ENCODE results near the gene TSPAN18. TPM values are rescaled to one million over a fixed set of nuclear protein-coding genes. Genes with fewer than 3 reads are reported as not detected.

TSPAN18 gene
- total and polyA plus RNA-seq, 10 of the 15 experiments (the other 5 are each of a cell fraction or from before 2014, with no cell fraction given): 0.02 to 0.77 (median 0.13) TPM; not detected in 1

DNA sequence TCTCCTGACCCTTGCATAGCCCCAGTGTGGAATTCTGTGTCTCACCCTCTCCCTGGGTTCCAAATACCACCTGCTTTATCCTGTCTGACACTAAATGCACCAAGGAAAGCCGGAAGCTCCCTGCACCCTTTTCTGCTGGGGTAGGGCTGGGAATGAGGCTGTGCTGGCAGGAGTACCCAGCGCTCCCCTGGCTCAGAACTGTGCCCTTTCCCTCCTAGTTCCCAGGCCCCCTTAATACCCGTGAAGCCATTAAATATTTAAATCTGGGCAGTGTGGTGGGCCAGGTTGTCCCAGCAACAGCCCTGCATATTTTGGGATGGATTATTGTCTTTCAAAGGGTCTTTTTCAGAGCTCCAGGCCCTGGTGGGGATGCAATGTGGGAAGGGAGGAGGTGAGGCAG, 160.9 kb downstream of the TSPAN18 start:
- DNase-seq (ENCODE audit: low read depth, low spot score): no peak
- no peaks in the 10 kb centered on the region for H3K79me2 ChIP-seq (ENCODE audit: control insufficient read depth, insufficient read depth, low read length)
- no peak overlapping the region for H3K27ac ChIP-seq (ENCODE audit: control insufficient read depth, insufficient read depth)
- no peak overlapping the region for H2AFZ ChIP-seq (ENCODE audit: control insufficient read depth, low read depth, low read length)
- in situ Hi-C loops (cut with MboI) (no loop called here), intact Hi-C loops (cut with micrococcal nuclease; ENCODE audit: unreplicated experiment) (no loop called here)
- H3K9me3 ChIP-seq (replicated peaks; ENCODE audit: control insufficient read depth, insufficient read depth, low read length): no peaks in the 10 kb centered on the region
- no peak overlapping the region for H3K4me2 ChIP-seq (ENCODE audit: control insufficient read depth, insufficient read depth)
- H3K9ac ChIP-seq (ENCODE audit: control insufficient read depth, insufficient read depth, low read length): no peak overlapping the region
- ChIA-PET POLR2A (no interaction called here), CTCF (interaction anchor here (1.4 to 2.2 kb wide), 2 partner anchors 24 to 270 kb away, joined by 3 to 5 read pairs; no protein-coding TSS in a partner anchor), SMC1A (ENCODE audit: uncharacterized antibody, unreplicated experiment) (interaction anchor here (0.9 to 1.0 kb wide), 2 partner anchors 14 to 16 kb away, joined by 3 read pairs; no protein-coding TSS in a partner anchor), RAD21 (ENCODE audit: unreplicated experiment) (no interaction called here)
- no peak overlapping the region for H3K4me3 ChIP-seq
- BruUV-seq (replicated peaks): no TSS peak
- WGBS (ENCODE audit: insufficient coverage, insufficient replicate concordance, low lambda C conversion rate, missing lambda C conversion rate): 32% methylated on average over 3 of the region's 3 CpGs
- H4K20me1 ChIP-seq (ENCODE audit: control insufficient read depth, insufficient read depth): no peaks in the 10 kb centered on the region
- no peak for ATAC-seq
- H3K27me3 ChIP-seq (replicated peaks in 1 of 2; ENCODE audit: control insufficient read depth in 2 of 2, insufficient read depth in 2 of 2, low read length in 1 of 2): no peaks in the 10 kb centered on the region; a peak in 1 of 4 replicates
- no peak for FAIRE-seq
- H3K4me1 ChIP-seq (ENCODE audit: control insufficient read depth, insufficient read depth, low read length): no peaks in the 10 kb centered on the region
- TF ChIP-seq SMARCA5 (IDR thresholded peaks at IDR 0.05) (no peak), NFYA (IDR thresholded peaks at IDR 0.05; ENCODE audit: borderline replicate concordance, low read depth, low read length) (no peak), HDGF (IDR thresholded peaks at IDR 0.05) (no peak), SREBF1 (IDR thresholded peaks at IDR 0.05; ENCODE audit: low read length) (no peak)
- TF ChIP-seq, protein P1, sequence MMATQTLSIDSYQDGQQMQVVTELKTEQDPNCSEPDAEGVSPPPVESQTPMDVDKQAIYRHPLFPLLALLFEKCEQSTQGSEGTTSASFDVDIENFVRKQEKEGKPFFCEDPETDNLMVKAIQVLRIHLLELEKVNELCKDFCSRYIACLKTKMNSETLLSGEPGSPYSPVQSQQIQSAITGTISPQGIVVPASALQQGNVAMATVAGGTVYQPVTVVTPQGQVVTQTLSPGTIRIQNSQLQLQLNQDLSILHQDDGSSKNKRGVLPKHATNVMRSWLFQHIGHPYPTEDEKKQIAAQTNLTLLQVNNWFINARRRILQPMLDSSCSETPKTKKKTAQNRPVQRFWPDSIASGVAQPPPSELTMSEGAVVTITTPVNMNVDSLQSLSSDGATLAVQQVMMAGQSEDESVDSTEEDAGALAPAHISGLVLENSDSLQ (IDR thresholded peaks at IDR 0.05): no peak
- TF ChIP-seq, protein P2, sequence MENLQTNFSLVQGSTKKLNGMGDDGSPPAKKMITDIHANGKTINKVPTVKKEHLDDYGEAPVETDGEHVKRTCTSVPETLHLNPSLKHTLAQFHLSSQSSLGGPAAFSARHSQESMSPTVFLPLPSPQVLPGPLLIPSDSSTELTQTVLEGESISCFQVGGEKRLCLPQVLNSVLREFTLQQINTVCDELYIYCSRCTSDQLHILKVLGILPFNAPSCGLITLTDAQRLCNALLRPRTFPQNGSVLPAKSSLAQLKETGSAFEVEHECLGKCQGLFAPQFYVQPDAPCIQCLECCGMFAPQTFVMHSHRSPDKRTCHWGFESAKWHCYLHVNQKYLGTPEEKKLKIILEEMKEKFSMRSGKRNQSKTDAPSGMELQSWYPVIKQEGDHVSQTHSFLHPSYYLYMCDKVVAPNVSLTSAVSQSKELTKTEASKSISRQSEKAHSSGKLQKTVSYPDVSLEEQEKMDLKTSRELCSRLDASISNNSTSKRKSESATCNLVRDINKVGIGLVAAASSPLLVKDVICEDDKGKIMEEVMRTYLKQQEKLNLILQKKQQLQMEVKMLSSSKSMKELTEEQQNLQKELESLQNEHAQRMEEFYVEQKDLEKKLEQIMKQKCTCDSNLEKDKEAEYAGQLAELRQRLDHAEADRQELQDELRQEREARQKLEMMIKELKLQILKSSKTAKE (IDR thresholded peaks at IDR 0.05; ENCODE audit: low read depth, poor library complexity, severe bottlenecking): no peak
- no peaks in the 10 kb centered on the region for H3K36me3 ChIP-seq (ENCODE audit: control insufficient read depth in 2 of 2, insufficient read depth in 2 of 2, low read length in 1 of 2)
